Gastroesophageal sphincter (tissue), 4 donors: ENCODE measurements around the gene HDAC4. TPM values are rescaled to one million over a fixed set of nuclear protein-coding genes. Genes with fewer than 3 reads are reported as not detected.

Experiments used
- ATAC-seq: fragments of 150-250 bp; one replicate; pipeline ENCODE4 v1.9.1; 2016; ENCODE audit warnings: mild to moderate bottlenecking, moderate library complexity
- H3K27ac ChIP-seq, 4 donors: fragments of 200-600 bp; sonication (generic) in 3 of 4; 1 replicate in 3 of 4; 2 replicates in 1 of 4; pipeline ENCODE4 v1.5.1; 2016 to 2019
- H3K27me3 ChIP-seq: fragments of 200-600 bp; sonication (generic); one replicate; pipeline ENCODE4 v1.5.1; 2019
- H3K36me3 ChIP-seq, 2 donors: fragments of 200-600 bp; sonication (generic); one replicate each; pipeline ENCODE4 v1.5.1; 2019; ENCODE audit warnings: control low read depth in 1 of 2
- H3K4me1 ChIP-seq, 3 donors: fragments of 200-600 bp; sonication (generic); 1 replicate in 2 of 3; 2 replicates in 1 of 3; pipeline ENCODE4 v1.5.1; 2016 to 2019; ENCODE audit warnings: control low read depth in 2 of 3
- H3K4me3 ChIP-seq, 2 donors: fragments of 200-600 bp; sonication (generic); one replicate each; pipeline ENCODE4 v1.5.1; 2019; ENCODE audit warnings: mild to moderate bottlenecking in 1 of 2, moderate library complexity in 1 of 2
- H3K9me3 ChIP-seq, 3 donors: fragments of 200-600 bp; sonication (generic); one replicate each; pipeline ENCODE4 v1.5.1; 2017 to 2019; ENCODE audit warnings: control low read depth in 2 of 3
- EP300 ChIP-seq: sonication (generic); formaldehyde crosslinking; IDR thresholded peaks from one replicate; pipeline ENCODE4 v1.6.1; 2017; ENCODE audit warnings: antibody characterized with exemption, mild to moderate bottlenecking
- POLR2A ChIP-seq, 2 donors: fragments of 450-650 bp; IDR thresholded peaks; one replicate each; pipeline ENCODE4 v1.6.1; 2017; ENCODE audit warnings: antibody characterized with exemption in 2 of 2, mild to moderate bottlenecking in 2 of 2, moderate library complexity in 1 of 2
- POLR2AphosphoS5 ChIP-seq: sonication (generic); formaldehyde crosslinking; IDR thresholded peaks from one replicate; pipeline ENCODE4 v1.6.1; 2017; ENCODE audit warnings: antibody characterized with exemption
- WGBS, 2 donors: methylation state at CpG; one replicate each; pipeline ENCODE4 v1.1.5; 2018; ENCODE audit warnings: low coverage in 1 of 2; 5-methylcytosine and 5-hydroxymethylcytosine counted together
- total RNA-seq, 4 donors: library from RNA; depleted of rRNA; stranded (reverse); fragments of >200 nt; gene quantifications; one replicate each; pipeline ENCODE4 v1.1.0, GENCODE V29; 2016
- TF ChIP-seq, protein P1 (sequence below), 4 experiments: fragments of 200-600 bp in 2 of 4; fragments of 450-650 bp in 2 of 4; sonication (generic) in 1 of 4; IDR thresholded peaks; one replicate each; pipeline ENCODE4 v1.5.1; 2017 to 2019; ENCODE audit warnings: antibody characterized with exemption in 4 of 4, mild to moderate bottlenecking in 2 of 4, moderate library complexity in 2 of 4

HDAC4 gene
- total RNA-seq, 4 donors from 2014 or later, result 41.3 to 104 (median 85.8) TPM

DNA sequence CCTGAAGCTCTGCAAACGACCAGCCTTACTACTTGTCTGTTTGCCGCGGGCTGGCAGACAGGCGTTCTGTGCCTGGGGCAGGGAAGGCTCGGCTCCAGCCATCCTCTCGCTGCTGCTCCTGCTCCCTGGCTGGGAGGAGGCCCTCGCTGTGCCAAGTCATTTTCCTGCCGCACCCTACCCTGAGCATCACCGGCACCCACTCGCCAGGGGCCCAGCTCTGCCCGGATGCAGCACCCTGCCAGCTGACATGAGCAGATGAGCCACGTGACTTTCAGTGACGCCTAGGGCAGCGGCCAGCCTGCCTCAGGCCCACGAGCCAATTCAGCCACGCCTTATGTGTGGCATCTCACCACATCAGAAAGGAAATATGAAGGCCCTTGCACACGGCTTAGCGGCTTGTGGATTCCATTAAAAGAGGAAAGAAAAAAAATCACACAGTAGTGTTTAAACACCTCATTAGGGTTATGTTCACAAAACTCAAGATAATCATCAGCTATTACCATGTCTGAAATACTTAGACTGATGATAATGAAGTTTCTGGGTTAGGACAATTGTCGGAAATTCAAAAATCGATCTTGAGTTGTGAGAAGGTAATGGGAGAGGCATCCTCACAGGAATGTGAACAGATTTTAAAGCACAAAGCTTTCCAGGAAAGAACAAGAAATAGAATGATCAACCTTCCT, 302.4 kb downstream of the HDAC4 start:
- TF ChIP-seq POLR2A (IDR thresholded peaks at IDR 0.05), result no peak
- TF ChIP-seq POLR2AphosphoS5, result no peak
- TF ChIP-seq EP300, result no peak
- TF ChIP-seq, protein P1, sequence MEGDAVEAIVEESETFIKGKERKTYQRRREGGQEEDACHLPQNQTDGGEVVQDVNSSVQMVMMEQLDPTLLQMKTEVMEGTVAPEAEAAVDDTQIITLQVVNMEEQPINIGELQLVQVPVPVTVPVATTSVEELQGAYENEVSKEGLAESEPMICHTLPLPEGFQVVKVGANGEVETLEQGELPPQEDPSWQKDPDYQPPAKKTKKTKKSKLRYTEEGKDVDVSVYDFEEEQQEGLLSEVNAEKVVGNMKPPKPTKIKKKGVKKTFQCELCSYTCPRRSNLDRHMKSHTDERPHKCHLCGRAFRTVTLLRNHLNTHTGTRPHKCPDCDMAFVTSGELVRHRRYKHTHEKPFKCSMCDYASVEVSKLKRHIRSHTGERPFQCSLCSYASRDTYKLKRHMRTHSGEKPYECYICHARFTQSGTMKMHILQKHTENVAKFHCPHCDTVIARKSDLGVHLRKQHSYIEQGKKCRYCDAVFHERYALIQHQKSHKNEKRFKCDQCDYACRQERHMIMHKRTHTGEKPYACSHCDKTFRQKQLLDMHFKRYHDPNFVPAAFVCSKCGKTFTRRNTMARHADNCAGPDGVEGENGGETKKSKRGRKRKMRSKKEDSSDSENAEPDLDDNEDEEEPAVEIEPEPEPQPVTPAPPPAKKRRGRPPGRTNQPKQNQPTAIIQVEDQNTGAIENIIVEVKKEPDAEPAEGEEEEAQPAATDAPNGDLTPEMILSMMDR (IDR thresholded peaks at IDR 0.05), result no peak
- no peak for ATAC-seq
- H3K9me3 ChIP-seq, result no peaks in the 10 kb centered on the region
- H3K27ac ChIP-seq, result no peak overlapping the region
- 65 to 100% methylated on average over 2 to 7 of the region's 20 CpGs for WGBS, 2 donors
- H3K4me1 ChIP-seq, result no peaks in the 10 kb centered on the region
- H3K36me3 ChIP-seq, result peaks cover 0 to 95% of the 10 kb centered on the region in 2 donors
- no peaks in the 10 kb centered on the region for H3K27me3 ChIP-seq
- H3K4me3 ChIP-seq, result no peak overlapping the region

GRCh38 chr2:239097428-239097696, 303.5 kb downstream of the HDAC4 start:
- H3K27ac ChIP-seq, result no peak overlapping the region
- H3K4me1 ChIP-seq, result no peaks in the 10 kb centered on the region
- no peak for TF ChIP-seq POLR2AphosphoS5
- TF ChIP-seq EP300, result no peak
- no peak for TF ChIP-seq POLR2A (IDR thresholded peaks at IDR 0.05)
- TF ChIP-seq, protein P1 (IDR thresholded peaks at IDR 0.05), result no peak
- H3K27me3 ChIP-seq, result no peaks in the 10 kb centered on the region
- H3K4me3 ChIP-seq, result no peak overlapping the region
- no peak for ATAC-seq
- no peaks in the 10 kb centered on the region for H3K9me3 ChIP-seq
- no CpG with 5 or more reads among the region's 12 CpGs for WGBS, 2 donors
- H3K36me3 ChIP-seq, result peaks cover 0 to 95% of the 10 kb centered on the region in 2 donors

DNA sequence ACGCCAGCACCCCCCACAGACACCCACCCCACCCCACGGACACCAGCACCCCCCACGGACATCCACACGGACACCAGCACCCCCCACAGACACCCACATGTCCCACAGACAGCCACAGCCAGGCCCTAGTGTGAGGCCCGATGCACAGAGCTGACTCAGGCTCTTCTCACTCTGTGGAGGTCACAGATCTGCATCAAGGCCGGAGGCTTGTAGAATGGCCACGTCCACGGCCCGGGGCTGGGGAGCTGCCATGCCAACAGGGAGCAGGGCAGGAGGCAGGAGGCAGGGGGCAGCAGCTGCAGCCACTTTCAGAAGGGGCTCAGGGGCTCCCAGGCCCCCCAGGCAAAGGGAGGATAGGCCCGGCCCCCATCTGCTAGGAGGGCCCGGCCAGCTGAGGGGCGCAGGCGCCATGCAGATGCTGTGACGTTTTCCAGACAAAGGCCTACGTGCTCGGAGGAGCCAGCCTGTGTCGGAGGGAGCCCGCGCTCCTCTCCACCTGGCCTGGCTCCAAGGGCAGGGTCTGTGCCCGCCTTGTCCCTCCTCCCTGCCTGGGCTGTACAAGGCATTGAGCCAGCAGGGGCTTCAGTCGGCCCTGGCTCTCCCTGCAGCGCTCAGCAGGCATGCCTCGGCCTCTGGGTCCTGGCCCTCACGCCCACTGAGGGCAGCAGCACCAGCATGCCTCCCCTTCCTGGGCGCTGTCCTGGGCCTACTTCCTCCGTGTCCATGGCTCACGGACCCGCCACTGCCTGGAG, 304.0 kb downstream of the HDAC4 start:
- Histone ChIP-seq H3K4me1 (no peaks in the 10 kb centered on the region), H3K9me3 (no peaks in the 10 kb centered on the region), H3K36me3 (peaks cover 0 to 95% of the 10 kb centered on the region in 2 donors), H3K4me3 (no peak overlapping the region), H3K27me3 (no peaks in the 10 kb centered on the region), H3K27ac (no peak overlapping the region)
- ATAC-seq, result no peak
- no peak for TF ChIP-seq POLR2AphosphoS5
- no peak for TF ChIP-seq POLR2A (IDR thresholded peaks at IDR 0.05)
- TF ChIP-seq, protein P1 (IDR thresholded peaks at IDR 0.05), result no peak
- TF ChIP-seq EP300, result no peak
- no CpG with 5 or more reads among the region's 28 CpGs for WGBS, 2 donors

GRCh38 chr2:239095460-239096081, 305.2 kb downstream of the HDAC4 start:
- ATAC-seq, result no peak
- Histone ChIP-seq H3K36me3 (peaks cover 0 to 92% of the 10 kb centered on the region in 2 donors), H3K9me3 (no peaks in the 10 kb centered on the region), H3K4me3 (no peak overlapping the region), H3K27me3 (no peaks in the 10 kb centered on the region), H3K4me1 (no peaks in the 10 kb centered on the region), H3K27ac (no peak overlapping the region)
- no peak for TF ChIP-seq POLR2AphosphoS5
- no peak for TF ChIP-seq POLR2A (IDR thresholded peaks at IDR 0.05)
- no peak for TF ChIP-seq EP300
- TF ChIP-seq, protein P1 (IDR thresholded peaks at IDR 0.05), result no peak
- 90 to 92% methylated on average over 2 to 10 of the region's 20 CpGs for WGBS, 2 donors
